ENCODE measurements around the gene ZNF429.

GRCh38 chr19:21482863-21483276 lies 22.5 kb upstream of the ZNF429 start:
- TF ChIP-seq ARNTL (CRISPR knock-in tag; IDR thresholded peaks at IDR 0.05; ENCODE audit: borderline replicate concordance, low read depth), result no peak
- TF ChIP-seq TOX (CRISPR knock-in tag; IDR thresholded peaks at IDR 0.05; ENCODE audit: borderline replicate concordance), result no peak
- no peak for TF ChIP-seq ZFP30 (CRISPR knock-in tag; IDR thresholded peaks at IDR 0.05)
- TF ChIP-seq ZFP3 (CRISPR knock-in tag; IDR thresholded peaks at IDR 0.05), result no peak
- TF ChIP-seq PATZ1 (CRISPR knock-in tag; IDR thresholded peaks at IDR 0.05; ENCODE audit: borderline replicate concordance), result no peak
- no peak for TF ChIP-seq RARB (CRISPR knock-in tag; IDR thresholded peaks at IDR 0.05)
- TF ChIP-seq CSRNP3 (CRISPR knock-in tag; IDR thresholded peaks at IDR 0.05), result no peak
- TF ChIP-seq CREB5 (CRISPR knock-in tag; IDR thresholded peaks at IDR 0.05; ENCODE audit: low read depth), result no peak
- no peak for TF ChIP-seq ISL1 (CRISPR knock-in tag; IDR thresholded peaks at IDR 0.05)
- TF ChIP-seq GLIS3 (CRISPR knock-in tag; IDR thresholded peaks at IDR 0.05), result no peak
